HG03066 (cell line): ENCODE measurements around the gene IGBP1.
"Not testable (repeated sequence)": the region's sequence is repeated elsewhere in the genome, so short reads cannot be mapped to it uniquely, and the experiment has no call there.

Experiments used
- ATAC-seq: cut with Tn5 transposase; IDR thresholded peaks from one replicate; pipeline ENCODE4 v1.9.1; 2021; ENCODE audit warnings: low read depth; ENCODE audit not compliant: unreplicated experiment

IGBP1 gene

GRCh38 chrX:70133303-70134115 is at the start of gene IGBP1:
IGBP1 (plus strand) TSS chrX:70133447; CDS start chrX:70133948, 501 bp downstream.
- peak; percentile 90 for ATAC-seq

GRCh38 chrX:70084592-70085240 is 48.5 kb upstream of the IGBP1 start:
- no peak for ATAC-seq

- no peak for ATAC-seq
Measured at GRCh38 chrX:70087857-70088630, 45.2 kb upstream of the IGBP1 start.

GRCh38 chrX:70088751-70089150 is 44.5 kb upstream of the IGBP1 start:
- no peak for ATAC-seq

GRCh38 chrX:70089604-70090297 is 43.5 kb upstream of the IGBP1 start:
- ATAC-seq, result no peak

- ATAC-seq, result no peak
Measured at GRCh38 chrX:70092247-70092646, 41.0 kb upstream of the IGBP1 start.

GRCh38 chrX:70096052-70096451 is 37.2 kb upstream of the IGBP1 start:
- no peak for ATAC-seq

GRCh38 chrX:70105229-70105628 is 28.0 kb upstream of the IGBP1 start:
- no peak for ATAC-seq

GRCh38 chrX:70111436-70112026 is 21.7 kb upstream of the IGBP1 start:
- not testable (repeated sequence) for ATAC-seq

GRCh38 chrX:70117738-70118137 is 15.5 kb upstream of the IGBP1 start:
- no peak for ATAC-seq

- ATAC-seq, result not testable (repeated sequence)
Measured at GRCh38 chrX:70123014-70123413, 10.2 kb upstream of the IGBP1 start.

- no peak for ATAC-seq
Measured at GRCh38 chrX:70124678-70125077, 8.6 kb upstream of the IGBP1 start.

GRCh38 chrX:70128071-70128470 is 5.2 kb upstream of the IGBP1 start:
- no peak for ATAC-seq

- ATAC-seq, result no peak
Measured at GRCh38 chrX:70129816-70130215, 3.4 kb upstream of the IGBP1 start.

- no peak for ATAC-seq
Measured at GRCh38 chrX:70132224-70132623, 1.0 kb upstream of the IGBP1 start.

GRCh38 chrX:70132877-70133302 is 357 bp upstream of the IGBP1 start:
- no peak for ATAC-seq

GRCh38 chrX:70134116-70134477 is 850 bp downstream of the IGBP1 start:
- ATAC-seq, result peak; percentile 4

GRCh38 chrX:70138622-70139021 is 5.4 kb downstream of the IGBP1 start:
- no peak for ATAC-seq

- no peak for ATAC-seq
Measured at GRCh38 chrX:70139736-70140135, 6.5 kb downstream of the IGBP1 start.

GRCh38 chrX:70141373-70141772 is 8.1 kb downstream of the IGBP1 start:
- ATAC-seq, result no peak
